Mesendoderm (in vitro differentiated cells): ENCODE results near the gene CHST4. TPM values are rescaled to one million over a fixed set of nuclear protein-coding genes. Genes with fewer than 3 reads are reported as not detected.

Experiments used
- DNase-seq: peaks from one replicate; pipeline ENCODE4 v3.0.0; 2013
- H2AK5ac ChIP-seq: 2 replicates; pipeline ENCODE4 v1.6.1; 2013; ENCODE audit warnings: low read length, inconsistent platforms
- H2BK120ac ChIP-seq: 2 replicates; pipeline ENCODE4 v1.6.1; 2013; ENCODE audit warnings: low read depth, mild to moderate bottlenecking, low read length, moderate library complexity, mixed read lengths
- H2BK15ac ChIP-seq: replicated peaks from 2 replicates; pipeline ENCODE4 v1.6.1; 2013; ENCODE audit warnings: low read depth, mild to moderate bottlenecking, moderate library complexity
- H2BK5ac ChIP-seq: 2 replicates; pipeline ENCODE4 v1.6.1; 2013; ENCODE audit warnings: low read length, inconsistent platforms
- H3K18ac ChIP-seq: 2 replicates; pipeline ENCODE4 v1.6.1; 2013; ENCODE audit warnings: mild to moderate bottlenecking, low read length, mixed read lengths
- H3K23ac ChIP-seq: one replicate; pipeline ENCODE4 v1.6.1; 2013; ENCODE audit warnings: low read length
- H3K27ac ChIP-seq: 2 replicates; pipeline ENCODE4 v1.5.1; 2013; ENCODE audit warnings: low read depth, mild to moderate bottlenecking, inconsistent platforms, low read length, moderate library complexity
- H3K27me3 ChIP-seq: 2 replicates; pipeline ENCODE4 v1.6.1; 2013; ENCODE audit warnings: low read length, control low read depth, mild to moderate bottlenecking, inconsistent platforms; ENCODE audit not compliant: insufficient read depth, poor library complexity
- H3K36me3 ChIP-seq: 2 replicates; pipeline ENCODE4 v1.6.1; 2013; ENCODE audit warnings: low read length, inconsistent platforms; ENCODE audit not compliant: control insufficient read depth, insufficient read depth
- H3K4ac ChIP-seq: one replicate; pipeline ENCODE4 v1.6.1; 2013; ENCODE audit warnings: low read depth, mild to moderate bottlenecking, low read length, moderate library complexity
- H3K4me1 ChIP-seq: 2 replicates; pipeline ENCODE4 v1.6.1; 2013; ENCODE audit warnings: low read depth, low read length, inconsistent platforms; ENCODE audit not compliant: control insufficient read depth
- H3K4me2 ChIP-seq: 2 replicates; pipeline ENCODE4 v1.6.1; 2013; ENCODE audit warnings: low read length
- H3K4me3 ChIP-seq: 2 replicates; pipeline ENCODE4 v1.5.1; 2013; ENCODE audit warnings: mild to moderate bottlenecking, low read length
- H3K56ac ChIP-seq: one replicate; pipeline ENCODE4 v1.6.1; 2013; ENCODE audit warnings: low read length
- H3K79me1 ChIP-seq: 2 replicates; pipeline ENCODE4 v1.6.1; 2013; ENCODE audit warnings: low read length, inconsistent platforms
- H3K79me2 ChIP-seq: 2 replicates; pipeline ENCODE4 v1.6.1; 2013; ENCODE audit warnings: mild to moderate bottlenecking, low read length; ENCODE audit not compliant: control insufficient read depth, insufficient read depth
- H3K9ac ChIP-seq: 2 replicates; pipeline ENCODE4 v1.6.1; 2013; ENCODE audit warnings: low read length, inconsistent platforms
- H4K5ac ChIP-seq: one replicate; pipeline ENCODE4 v1.6.1; 2013; ENCODE audit warnings: low read length
- H4K8ac ChIP-seq: one replicate; pipeline ENCODE4 v1.6.1; 2013; ENCODE audit warnings: low read depth, mild to moderate bottlenecking, control low read depth, low read length, moderate library complexity
- WGBS: extraction: QIAGEN DNeasy Blood & Tissue Kit; methylation state at CpG from one replicate; pipeline ENCODE4 v1.1.7; 2013; ENCODE audit warnings: low lambda C conversion rate, missing lambda C conversion rate; ENCODE audit not compliant: insufficient coverage; ENCODE audit errors: extremely low coverage; 5-methylcytosine and 5-hydroxymethylcytosine counted together
- polyA plus RNA-seq, 2 experiments: library from polyadenylated mRNA; stranded (reverse); fragments of 200-250 nt; gene quantifications; one replicate each; pipeline ENCODE4 v1.2.3, GENCODE V29; 2013

Gene CHST4
- 4.3 TPM for polyA plus RNA-seq (2013, experiment 1 of 2)
- 4.6 TPM for polyA plus RNA-seq (2013, experiment 2 of 2)

GRCh38 chr16:71526111-71526631 is at the start of gene CHST4:
Gene CHST4 (plus strand): TSS chr16:71526426. CDS start chr16:71536678, 10,252 bp downstream.
- Histone ChIP-seq H3K4ac (peak within 1 kb of the TSS; percentile 86), H3K36me3 (no peaks in the 10 kb centered on the region), H3K9ac (peak within 1 kb of the TSS; percentile 44), H3K56ac (peak within 1 kb of the TSS; percentile 71), H2BK5ac (peak within 1 kb of the TSS; percentile 22), H3K27me3 (no peaks in the 10 kb centered on the region), H3K79me2 (no peaks in the 10 kb centered on the region), H3K4me2 (peak within 1 kb of the TSS; percentile 49), H2AK5ac (no peak within 1 kb of the TSS), H3K18ac (peak within 1 kb of the TSS; percentile 91), H3K79me1 (no peaks in the 10 kb centered on the region), H3K23ac (no peak within 1 kb of the TSS), H3K4me1 (peaks cover 8% of the 10 kb centered on the region), H2BK120ac (peak within 1 kb of the TSS; percentile 90), H3K27ac (peak within 1 kb of the TSS; percentile 95), H3K4me3 (no peak within 1 kb of the TSS), H2BK15ac (no peak within 1 kb of the TSS), H4K8ac (no peak within 1 kb of the TSS), H4K5ac (peak within 1 kb of the TSS; percentile 94)
- DNase-seq, result peak; percentile 99
- no CpG with 5 or more reads among the region's 9 CpGs for WGBS

- Histone ChIP-seq H3K4me2 (no peak overlapping the region), H4K5ac (no peak overlapping the region), H3K79me2 (no peaks in the 10 kb centered on the region), H3K4me3 (no peak overlapping the region), H3K4ac (no peak overlapping the region), H2AK5ac (no peak overlapping the region), H2BK5ac (no peak overlapping the region), H3K18ac (no peak overlapping the region), H3K56ac (no peak overlapping the region), H2BK15ac (no peak overlapping the region), H3K36me3 (no peaks in the 10 kb centered on the region), H3K4me1 (no peaks in the 10 kb centered on the region), H3K27ac (no peak overlapping the region), H3K27me3 (no peaks in the 10 kb centered on the region), H2BK120ac (no peak overlapping the region), H3K79me1 (no peaks in the 10 kb centered on the region), H3K9ac (no peak overlapping the region), H3K23ac (no peak overlapping the region), H4K8ac (no peak overlapping the region)
- DNase-seq, result no peak
- no CpG with 5 or more reads among the region's 4 CpGs for WGBS
Measured at GRCh38 chr16:71476457-71477124, 49.6 kb upstream of the CHST4 start.

- H3K4me1 ChIP-seq, result no peaks in the 10 kb centered on the region
- H3K27me3 ChIP-seq, result no peaks in the 10 kb centered on the region
- no peaks in the 10 kb centered on the region for H3K79me2 ChIP-seq
- H2BK5ac ChIP-seq, result no peak overlapping the region
- no peak overlapping the region for H2BK15ac ChIP-seq
- no CpG with 5 or more reads among the region's 3 CpGs for WGBS
- DNase-seq, result peak; percentile 64
- H2AK5ac ChIP-seq, result no peak overlapping the region
- H4K5ac ChIP-seq, result no peak overlapping the region
- no peak overlapping the region for H3K23ac ChIP-seq
- H3K18ac ChIP-seq, result no peak overlapping the region
- no peak overlapping the region for H3K4ac ChIP-seq
- no peak overlapping the region for H4K8ac ChIP-seq
- H3K4me3 ChIP-seq, result no peak overlapping the region
- no peaks in the 10 kb centered on the region for H3K36me3 ChIP-seq
- no peaks in the 10 kb centered on the region for H3K79me1 ChIP-seq
- H3K27ac ChIP-seq, result no peak overlapping the region
- no peak overlapping the region for H3K9ac ChIP-seq
- no peak overlapping the region for H3K4me2 ChIP-seq
- no peak overlapping the region for H2BK120ac ChIP-seq
- no peak overlapping the region for H3K56ac ChIP-seq
Measured at GRCh38 chr16:71479420-71479819, 46.8 kb upstream of the CHST4 start.

- no peak overlapping the region for H3K18ac ChIP-seq
- no peak overlapping the region for H3K4ac ChIP-seq
- no peaks in the 10 kb centered on the region for H3K79me2 ChIP-seq
- H3K36me3 ChIP-seq, result no peaks in the 10 kb centered on the region
- H3K56ac ChIP-seq, result no peak overlapping the region
- H3K9ac ChIP-seq, result no peak overlapping the region
- no peak overlapping the region for H3K27ac ChIP-seq
- WGBS, result no CpG with 5 or more reads among the region's 2 CpGs
- no peak overlapping the region for H3K23ac ChIP-seq
- H4K8ac ChIP-seq, result no peak overlapping the region
- no peak overlapping the region for H2AK5ac ChIP-seq
- H3K4me2 ChIP-seq, result no peak overlapping the region
- no peak overlapping the region for H3K4me3 ChIP-seq
- H3K27me3 ChIP-seq, result no peaks in the 10 kb centered on the region
- no peaks in the 10 kb centered on the region for H3K79me1 ChIP-seq
- no peak for DNase-seq
- H4K5ac ChIP-seq, result no peak overlapping the region
- no peak overlapping the region for H2BK120ac ChIP-seq
- no peaks in the 10 kb centered on the region for H3K4me1 ChIP-seq
- no peak overlapping the region for H2BK5ac ChIP-seq
- H2BK15ac ChIP-seq, result no peak overlapping the region
Measured at GRCh38 chr16:71480956-71481355, 45.3 kb upstream of the CHST4 start.

GRCh38 chr16:71482569-71482968 is 43.7 kb upstream of the CHST4 start:
- H3K4me2 ChIP-seq, result no peak overlapping the region
- H3K4me3 ChIP-seq, result no peak overlapping the region
- H4K8ac ChIP-seq, result no peak overlapping the region
- no peak for DNase-seq
- no peaks in the 10 kb centered on the region for H3K36me3 ChIP-seq
- H4K5ac ChIP-seq, result no peak overlapping the region
- no peak overlapping the region for H2BK120ac ChIP-seq
- H3K9ac ChIP-seq, result no peak overlapping the region
- no peaks in the 10 kb centered on the region for H3K27me3 ChIP-seq
- H3K79me1 ChIP-seq, result no peaks in the 10 kb centered on the region
- no peak overlapping the region for H3K4ac ChIP-seq
- WGBS, result no CpG with 5 or more reads among the region's 5 CpGs
- H3K79me2 ChIP-seq, result no peaks in the 10 kb centered on the region
- H2BK15ac ChIP-seq, result no peak overlapping the region
- H3K4me1 ChIP-seq, result no peaks in the 10 kb centered on the region
- no peak overlapping the region for H3K23ac ChIP-seq
- no peak overlapping the region for H2AK5ac ChIP-seq
- H2BK5ac ChIP-seq, result no peak overlapping the region
- H3K18ac ChIP-seq, result no peak overlapping the region
- no peak overlapping the region for H3K27ac ChIP-seq
- no peak overlapping the region for H3K56ac ChIP-seq
